SU-DHL-6 (cell line): ENCODE results near the gene CEP63.
"Not testable (repeated sequence)": the region's sequence is repeated elsewhere in the genome, so short reads cannot be mapped to it uniquely, and the experiment has no call there.

Source experiments
- CTCF ChIP-seq: fragments of 200-600 bp; sonication (generic); IDR thresholded peaks from one replicate; pipeline ENCODE4 v1.5.1; 2017; ENCODE audit warnings: antibody characterized with exemption, mild to moderate bottlenecking, low read length, moderate library complexity; ENCODE audit not compliant: insufficient read depth, poor library complexity, severe bottlenecking
- EZH2phosphoT487 ChIP-seq: fragments of 200-600 bp; sonication (generic), shearing (Covaris generic); conservative IDR thresholded peaks from 2 replicates; pipeline ENCODE4 v1.6.1; 2018; ENCODE audit warnings: mild to moderate bottlenecking, antibody characterized with exemption, low read length, moderate library complexity, mixed read lengths

GRCh38 chr3:134594986-134595385, 109.1 kb downstream of the CEP63 start:
- TF ChIP-seq CTCF, EZH2phosphoT487: not testable (repeated sequence)
